Measurements from ENCODE around the gene ADCY5.

The ADCY5 gene

GRCh38 chr3:123394391-123395020 is 54.4 kb downstream of the ADCY5 start:
- no peak overlapping the region for H3K4me3 ChIP-seq (ENCODE audit: low read depth, low read length)
- H3K36me3 ChIP-seq (ENCODE audit: control insufficient read depth, insufficient read depth, low read length) = no peaks in the 10 kb centered on the region
- no peaks in the 10 kb centered on the region for H3K9me3 ChIP-seq (ENCODE audit: control insufficient read depth, insufficient read depth, low read depth, low read length)
- H3K9ac ChIP-seq (ENCODE audit: low read length) = no peak overlapping the region
- H3K4me1 ChIP-seq (ENCODE audit: control insufficient read depth, insufficient read depth, low read length) = no peaks in the 10 kb centered on the region
- no peak overlapping the region for H3K27ac ChIP-seq (ENCODE audit: low read depth, low read length)
- H3K27me3 ChIP-seq (ENCODE audit: control insufficient read depth, insufficient read depth, low read length) = peaks cover 5% of the 10 kb centered on the region; the same call in 1 of the 2 replicates

DNA sequence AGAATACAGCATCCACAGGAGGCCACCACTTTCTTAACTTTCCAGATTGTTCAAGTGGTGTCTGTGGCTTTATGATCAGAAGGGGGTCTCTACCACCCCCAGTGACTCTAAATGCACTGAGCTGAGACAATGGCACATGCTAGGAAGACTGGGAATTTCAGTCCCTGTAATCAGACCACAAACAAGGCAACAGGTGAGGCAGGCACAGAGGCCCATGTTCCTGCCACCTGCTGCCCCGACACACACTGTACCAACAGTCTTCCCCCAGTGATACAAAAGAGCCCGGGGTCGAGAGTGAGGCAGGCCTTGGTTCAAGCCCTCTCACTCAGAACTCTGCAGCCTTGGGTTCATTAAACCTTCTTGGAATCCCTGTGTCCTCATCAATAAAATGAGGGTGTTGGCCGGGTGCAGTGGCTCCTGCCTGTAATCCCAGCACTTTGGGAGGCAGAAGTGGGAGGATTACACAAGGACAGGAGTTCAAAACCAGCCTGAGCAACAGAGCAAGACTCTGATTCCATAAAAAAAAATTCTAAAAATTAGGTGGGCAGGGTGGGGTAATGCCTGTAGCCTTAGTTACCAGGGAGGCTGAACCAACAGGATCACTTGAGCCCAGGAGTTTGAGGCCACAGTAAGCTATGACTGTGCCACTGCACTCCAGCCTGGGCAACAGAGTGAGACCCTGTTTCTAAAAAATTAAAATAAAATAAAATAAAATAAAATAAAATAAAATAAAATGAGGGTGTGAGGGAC is 55.8 kb downstream of the ADCY5 start:
- Histone ChIP-seq H3K27ac (ENCODE audit: low read depth, low read length) (no peak overlapping the region), H3K4me1 (ENCODE audit: control insufficient read depth, insufficient read depth, low read length) (no peaks in the 10 kb centered on the region), H3K27me3 (ENCODE audit: control insufficient read depth, insufficient read depth, low read length) (peaks cover under 1% of the 10 kb centered on the region; the same call in 1 of the 2 replicates), H3K36me3 (ENCODE audit: control insufficient read depth, insufficient read depth, low read length) (no peaks in the 10 kb centered on the region), H3K9ac (ENCODE audit: low read length) (no peak overlapping the region), H3K9me3 (ENCODE audit: control insufficient read depth, insufficient read depth, low read depth, low read length) (no peaks in the 10 kb centered on the region), H3K4me3 (ENCODE audit: low read depth, low read length) (no peak overlapping the region)

DNA sequence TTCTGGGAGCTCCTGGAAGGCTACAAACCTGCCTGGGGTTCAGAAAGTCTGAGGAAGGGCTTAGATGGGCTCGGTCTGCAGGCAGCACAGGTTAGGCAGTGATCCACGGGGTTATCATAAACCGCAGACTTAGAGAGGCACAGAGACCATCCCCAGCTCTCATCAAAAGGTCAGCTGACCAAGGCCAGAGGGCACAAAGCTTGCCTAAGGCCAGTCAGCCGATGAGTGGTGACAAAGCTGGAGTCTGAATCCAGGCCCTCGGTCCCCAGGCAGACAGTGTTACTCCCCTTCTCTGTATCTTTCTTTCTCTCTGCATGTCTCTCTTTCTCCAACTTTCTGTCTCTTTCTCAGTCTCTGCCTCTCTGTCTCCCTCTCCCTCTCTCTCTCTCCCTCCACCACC is 56.5 kb downstream of the ADCY5 start:
- H3K27ac ChIP-seq (ENCODE audit: low read depth, low read length) = no peak overlapping the region
- H3K4me3 ChIP-seq (ENCODE audit: low read depth, low read length) = no peak overlapping the region
- H3K4me1 ChIP-seq (ENCODE audit: control insufficient read depth, insufficient read depth, low read length) = no peaks in the 10 kb centered on the region; the same call in none of the 2 replicates
- no peak overlapping the region for H3K9ac ChIP-seq (ENCODE audit: low read length)
- H3K27me3 ChIP-seq (ENCODE audit: control insufficient read depth, insufficient read depth, low read length) = no peaks in the 10 kb centered on the region
- no peaks in the 10 kb centered on the region for H3K9me3 ChIP-seq (ENCODE audit: control insufficient read depth, insufficient read depth, low read depth, low read length)
- no peaks in the 10 kb centered on the region for H3K36me3 ChIP-seq (ENCODE audit: control insufficient read depth, insufficient read depth, low read length)

- Histone ChIP-seq H3K9ac (ENCODE audit: low read length) (no peak overlapping the region), H3K36me3 (ENCODE audit: control insufficient read depth, insufficient read depth, low read length) (no peaks in the 10 kb centered on the region), H3K4me1 (ENCODE audit: control insufficient read depth, insufficient read depth, low read length) (peaks cover 4% of the 10 kb centered on the region), H3K4me3 (ENCODE audit: low read depth, low read length) (no peak overlapping the region), H3K9me3 (ENCODE audit: control insufficient read depth, insufficient read depth, low read depth, low read length) (no peaks in the 10 kb centered on the region), H3K27me3 (ENCODE audit: control insufficient read depth, insufficient read depth, low read length) (no peaks in the 10 kb centered on the region), H3K27ac (ENCODE audit: low read depth, low read length) (no peak overlapping the region)
These were observed 57.9 kb downstream of the ADCY5 start for GRCh38 chr3:123390865-123391600.

- H3K4me1 ChIP-seq (ENCODE audit: control insufficient read depth, insufficient read depth, low read length) = peaks cover 4% of the 10 kb centered on the region
- no peak overlapping the region for H3K27ac ChIP-seq (ENCODE audit: low read depth, low read length)
- no peak overlapping the region for H3K9ac ChIP-seq (ENCODE audit: low read length)
- no peaks in the 10 kb centered on the region for H3K27me3 ChIP-seq (ENCODE audit: control insufficient read depth, insufficient read depth, low read length)
- H3K36me3 ChIP-seq (ENCODE audit: control insufficient read depth, insufficient read depth, low read length) = no peaks in the 10 kb centered on the region
- no peak overlapping the region for H3K4me3 ChIP-seq (ENCODE audit: low read depth, low read length)
- H3K9me3 ChIP-seq (ENCODE audit: control insufficient read depth, insufficient read depth, low read depth, low read length) = no peaks in the 10 kb centered on the region
These were observed 59.3 kb downstream of the ADCY5 start for GRCh38 chr3:123389628-123389918.

DNA sequence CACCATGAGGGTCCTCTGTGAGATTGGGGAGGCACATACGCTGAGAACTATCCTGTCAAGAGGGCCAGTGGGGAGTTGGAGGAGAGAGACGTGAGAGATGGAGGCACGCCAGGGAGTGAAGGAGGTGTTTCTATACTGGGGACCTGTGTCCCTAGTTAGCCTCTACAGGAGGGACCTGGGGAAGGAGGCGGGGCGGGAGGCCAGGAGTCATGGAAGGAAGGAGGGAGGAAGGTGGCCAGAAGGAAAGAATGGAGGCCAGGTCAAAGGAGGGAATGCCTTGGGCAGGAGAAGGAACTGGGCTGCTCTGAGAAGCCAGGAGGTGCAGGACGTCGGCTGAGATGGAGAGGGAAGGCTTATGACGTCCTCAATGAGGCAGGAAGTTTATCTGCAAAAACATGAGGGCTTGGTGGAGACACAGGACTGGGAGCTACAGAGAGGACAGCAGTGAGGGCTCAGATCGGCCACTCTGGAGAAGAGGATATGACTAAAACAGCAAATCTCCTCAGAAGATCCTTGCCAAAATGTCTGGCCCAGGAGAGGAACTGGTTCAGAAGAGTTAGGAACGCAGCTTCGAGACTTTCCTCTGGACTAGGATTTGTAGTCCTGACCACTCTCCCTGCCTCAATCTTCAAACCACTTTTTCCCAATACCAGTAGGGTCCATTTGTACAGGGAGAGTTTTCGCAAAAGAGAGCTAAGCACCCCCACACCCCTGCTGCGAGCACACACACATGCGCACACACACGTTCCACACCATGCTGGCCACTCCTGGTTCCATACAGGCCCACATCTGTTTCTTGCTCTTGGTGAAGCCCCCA is 59.9 kb downstream of the ADCY5 start:
- Histone ChIP-seq H3K4me3 (ENCODE audit: low read depth, low read length) (no peak overlapping the region), H3K27ac (ENCODE audit: low read depth, low read length) (no peak overlapping the region), H3K27me3 (ENCODE audit: control insufficient read depth, insufficient read depth, low read length) (no peaks in the 10 kb centered on the region), H3K9ac (ENCODE audit: low read length) (no peak overlapping the region), H3K36me3 (ENCODE audit: control insufficient read depth, insufficient read depth, low read length) (no peaks in the 10 kb centered on the region), H3K9me3 (ENCODE audit: control insufficient read depth, insufficient read depth, low read depth, low read length) (no peaks in the 10 kb centered on the region), H3K4me1 (ENCODE audit: control insufficient read depth, insufficient read depth, low read length) (peaks cover 8% of the 10 kb centered on the region)

- Histone ChIP-seq H3K9ac (ENCODE audit: low read length) (no peak overlapping the region), H3K27ac (ENCODE audit: low read depth, low read length) (no peak overlapping the region)
These were observed 60.8 kb downstream of the ADCY5 start for GRCh38 chr3:123388042-123388441.

GRCh38 chr3:123387532-123387931 is 61.4 kb downstream of the ADCY5 start:
- Histone ChIP-seq H3K4me1 (ENCODE audit: control insufficient read depth, insufficient read depth, low read length) (peaks cover 18% of the 10 kb centered on the region), H3K4me3 (ENCODE audit: low read depth, low read length) (no peak overlapping the region), H3K36me3 (ENCODE audit: control insufficient read depth, insufficient read depth, low read length) (no peaks in the 10 kb centered on the region), H3K9ac (ENCODE audit: low read length) (no peak overlapping the region), H3K27ac (ENCODE audit: low read depth, low read length) (no peak overlapping the region), H3K9me3 (ENCODE audit: control insufficient read depth, insufficient read depth, low read depth, low read length) (no peaks in the 10 kb centered on the region), H3K27me3 (ENCODE audit: control insufficient read depth, insufficient read depth, low read length) (no peaks in the 10 kb centered on the region)

More at GRCh38 chr3:123388042-123388441, 60.8 kb downstream of the ADCY5 start:
- no peak overlapping the region for H3K4me3 ChIP-seq (ENCODE audit: low read depth, low read length)
- no peaks in the 10 kb centered on the region for H3K9me3 ChIP-seq (ENCODE audit: control insufficient read depth, insufficient read depth, low read depth, low read length)
- no peaks in the 10 kb centered on the region for H3K27me3 ChIP-seq (ENCODE audit: control insufficient read depth, insufficient read depth, low read length)
- no peaks in the 10 kb centered on the region for H3K36me3 ChIP-seq (ENCODE audit: control insufficient read depth, insufficient read depth, low read length)
- peaks cover 17% of the 10 kb centered on the region for H3K4me1 ChIP-seq (ENCODE audit: control insufficient read depth, insufficient read depth, low read length)

DNA sequence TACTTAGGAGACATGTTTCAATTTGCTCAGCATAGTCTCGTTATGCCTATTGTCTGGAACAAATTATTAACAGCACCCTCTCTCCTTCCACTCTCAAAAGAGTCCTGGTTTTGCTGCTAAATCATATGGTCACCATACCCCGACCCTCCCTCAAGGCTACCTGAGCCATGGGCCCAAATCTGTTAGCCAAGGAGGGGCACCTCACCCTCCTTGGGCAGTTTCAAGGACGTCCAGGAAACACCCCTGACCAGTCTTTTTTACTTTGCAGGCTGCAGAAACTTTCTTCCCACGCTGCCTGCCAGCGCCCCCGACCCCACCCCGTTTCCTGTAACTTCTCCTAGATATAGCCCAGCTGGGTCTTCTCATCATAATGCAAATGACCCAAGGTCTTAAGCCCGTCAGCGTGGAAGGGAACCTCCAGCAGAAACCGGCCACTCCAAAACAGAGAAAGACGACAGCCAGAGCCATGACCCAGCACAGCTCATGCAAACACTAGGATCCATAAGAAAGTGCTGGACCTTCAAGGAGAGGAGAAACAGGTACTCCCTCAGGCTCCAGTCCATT is 62.3 kb downstream of the ADCY5 start:
- Histone ChIP-seq H3K27ac (ENCODE audit: low read depth, low read length) (no peak overlapping the region), H3K27me3 (ENCODE audit: control insufficient read depth, insufficient read depth, low read length) (no peaks in the 10 kb centered on the region), H3K9me3 (ENCODE audit: control insufficient read depth, insufficient read depth, low read depth, low read length) (no peaks in the 10 kb centered on the region), H3K4me3 (ENCODE audit: low read depth, low read length) (no peak overlapping the region), H3K4me1 (ENCODE audit: control insufficient read depth, insufficient read depth, low read length) (peaks cover 18% of the 10 kb centered on the region), H3K9ac (ENCODE audit: low read length) (no peak overlapping the region), H3K36me3 (ENCODE audit: control insufficient read depth, insufficient read depth, low read length) (no peaks in the 10 kb centered on the region)

DNA sequence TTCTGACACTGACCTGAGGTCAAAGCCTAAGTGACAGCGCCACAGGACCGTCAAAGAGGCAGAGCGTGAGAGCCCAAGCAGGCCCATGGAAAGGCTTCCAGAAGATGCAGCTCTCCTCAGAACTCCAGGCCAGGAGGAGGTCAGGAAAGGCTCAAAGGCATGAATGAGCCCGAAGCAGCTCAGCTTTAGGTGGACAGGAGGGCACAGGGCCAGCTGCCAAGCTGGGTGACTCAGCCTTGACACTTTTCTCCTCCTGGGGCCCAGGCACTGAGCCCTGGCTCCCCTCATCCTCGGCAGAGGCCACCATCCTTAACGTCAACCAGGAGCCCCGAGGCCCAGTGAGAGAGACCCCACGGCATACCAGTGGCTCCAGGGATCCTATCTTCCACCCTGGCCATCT is 62.9 kb downstream of the ADCY5 start:
- no peaks in the 10 kb centered on the region for H3K9me3 ChIP-seq (ENCODE audit: control insufficient read depth, insufficient read depth, low read depth, low read length)
- no peak overlapping the region for H3K4me3 ChIP-seq (ENCODE audit: low read depth, low read length)
- H3K9ac ChIP-seq (ENCODE audit: low read length) = no peak overlapping the region
- no peaks in the 10 kb centered on the region for H3K27me3 ChIP-seq (ENCODE audit: control insufficient read depth, insufficient read depth, low read length)
- H3K27ac ChIP-seq (ENCODE audit: low read depth, low read length) = no peak overlapping the region
- H3K36me3 ChIP-seq (ENCODE audit: control insufficient read depth, insufficient read depth, low read length) = no peaks in the 10 kb centered on the region
- peaks cover 18% of the 10 kb centered on the region for H3K4me1 ChIP-seq (ENCODE audit: control insufficient read depth, insufficient read depth, low read length)
